Neural cell (in vitro differentiated cells): ENCODE results near the gene PLXNA4. TPM values are rescaled to one million over a fixed set of nuclear protein-coding genes. Genes with fewer than 3 reads are reported as not detected.

Source experiments
- H2AFZ ChIP-seq: fragments of 200-600, 300-800 bp; sonication (generic), shearing (Covaris generic); 2 replicates; pipeline ENCODE4 v1.6.0; 2014; ENCODE audit warnings: low read depth, mild to moderate bottlenecking, antibody characterized with exemption, low read length, moderate library complexity
- H3F3A ChIP-seq: fragments of 200-600 bp; shearing (Covaris generic); 2 replicates; pipeline ENCODE4 v1.6.1; 2016; ENCODE audit warnings: mild to moderate bottlenecking, moderate library complexity, mixed read lengths, antibody characterized with exemption, low read length; ENCODE audit not compliant: insufficient read depth, poor library complexity, severe bottlenecking
- H3K27ac ChIP-seq: fragments of 200-600, 300-800 bp; sonication (generic), shearing (Covaris generic); 2 replicates; pipeline ENCODE4 v1.5.1; 2014; ENCODE audit warnings: mild to moderate bottlenecking, low read length, moderate library complexity
- H3K27me3 ChIP-seq: fragments of 300-800, 200-600 bp; sonication (generic), shearing (Covaris generic); 2 replicates; pipeline ENCODE4 v1.6.0; 2014; ENCODE audit warnings: mild to moderate bottlenecking, low read depth, low read length, moderate library complexity; ENCODE audit not compliant: insufficient read depth
- H3K36me3 ChIP-seq: fragments of 300-800, 200-600 bp; sonication (generic), shearing (Covaris generic); 2 replicates; pipeline ENCODE4 v1.5.1; 2014; ENCODE audit warnings: mild to moderate bottlenecking, antibody characterized with exemption, low read length, moderate library complexity; ENCODE audit not compliant: insufficient read depth
- H3K4me2 ChIP-seq: fragments of 300-800, 200-600 bp; sonication (generic), shearing (Covaris generic); 2 replicates; pipeline ENCODE4 v1.6.0; 2014; ENCODE audit warnings: mild to moderate bottlenecking, low read length
- H3K4me3 ChIP-seq: fragments of 300-800, 200-600 bp; sonication (generic), shearing (Covaris generic); 2 replicates; pipeline ENCODE4 v1.5.1; 2014; ENCODE audit warnings: mild to moderate bottlenecking, low read length, moderate library complexity
- H3K79me2 ChIP-seq: fragments of 200-600 bp; shearing (Covaris generic); replicated peaks from 2 replicates; pipeline ENCODE4 v1.6.0; 2014; ENCODE audit warnings: mild to moderate bottlenecking, low read length, moderate library complexity; ENCODE audit not compliant: insufficient read depth
- H3K9ac ChIP-seq: fragments of 300-800, 200-600 bp; sonication (generic), shearing (Covaris generic); 2 replicates; pipeline ENCODE4 v1.6.1; 2016; ENCODE audit warnings: mild to moderate bottlenecking, low read length, mixed read lengths
- H3K9me2 ChIP-seq: fragments of 200-600 bp; shearing (Covaris generic); 2 replicates; pipeline ENCODE4 v1.6.1; 2016; ENCODE audit warnings: mild to moderate bottlenecking, low read length, mixed read lengths; ENCODE audit not compliant: insufficient read depth
- H3K9me3 ChIP-seq: fragments of 200-600, 300-800 bp; sonication (generic), shearing (Covaris generic); 2 replicates; pipeline ENCODE4 v1.6.1; 2016; ENCODE audit warnings: mild to moderate bottlenecking, mixed run types, low read length, moderate library complexity, mixed read lengths
- H4K20me1 ChIP-seq: fragments of 200-600 bp; shearing (Covaris generic); 2 replicates; pipeline ENCODE4 v1.6.1; 2016; ENCODE audit warnings: mild to moderate bottlenecking, mixed run types; ENCODE audit not compliant: insufficient read depth
- CTCF ChIP-seq: fragments of 450-650 bp; IDR thresholded peaks from 2 replicates; pipeline ENCODE4 v1.5.1; 2014; ENCODE audit warnings: antibody characterized with exemption, mild to moderate bottlenecking, moderate library complexity; ENCODE audit not compliant: poor library complexity, severe bottlenecking
- EP300 ChIP-seq: fragments of 450-650 bp; conservative IDR thresholded peaks from 2 replicates; pipeline ENCODE4 v1.6.1; 2014; ENCODE audit warnings: antibody characterized with exemption, mild to moderate bottlenecking, moderate library complexity; ENCODE audit not compliant: poor library complexity, severe bottlenecking
- EZH2 ChIP-seq: fragments of 200-600, 300-800 bp; shearing (Covaris generic), sonication (generic); IDR thresholded peaks from 2 replicates; pipeline ENCODE4 v1.6.1; 2014; ENCODE audit warnings: antibody characterized with exemption, low read length, borderline replicate concordance, mild to moderate bottlenecking; ENCODE audit not compliant: insufficient read depth, poor library complexity, severe bottlenecking
- MXI1 ChIP-seq: fragments of 450-650 bp; conservative IDR thresholded peaks from 2 replicates; pipeline ENCODE4 v1.6.1; 2014; ENCODE audit warnings: antibody characterized with exemption, mild to moderate bottlenecking; ENCODE audit not compliant: poor library complexity, severe bottlenecking
- POLR2AphosphoS5 ChIP-seq: IDR thresholded peaks from 2 replicates; pipeline ENCODE4 v1.6.1; 2012
- RAD21 ChIP-seq: fragments of 450-650 bp; conservative IDR thresholded peaks from 2 replicates; pipeline ENCODE4 v1.6.1; 2014; ENCODE audit warnings: antibody characterized with exemption, mild to moderate bottlenecking, moderate library complexity
- REST ChIP-seq: IDR thresholded peaks from 2 replicates; pipeline ENCODE4 v1.6.1; 2012; ENCODE audit warnings: borderline replicate concordance
- SMC3 ChIP-seq: fragments of 450-650 bp; conservative IDR thresholded peaks from 2 replicates; pipeline ENCODE4 v1.6.1; 2014; ENCODE audit warnings: antibody characterized with exemption, mild to moderate bottlenecking, moderate library complexity; ENCODE audit not compliant: poor library complexity
- TAF1 ChIP-seq: IDR thresholded peaks from 2 replicates; pipeline ENCODE4 v1.6.1; 2012; ENCODE audit warnings: low read depth
- polyA plus RNA-seq: library from polyadenylated mRNA; depleted of rRNA; stranded (reverse); fragments of >200 nt; gene quantifications from 2 replicates; pipeline ENCODE4 v1.2.3, GENCODE V29; 2014

PLXNA4 gene
- polyA plus RNA-seq, 1 donor from 2014 or later = 7.2 TPM

- TF ChIP-seq MXI1 (no peak), RAD21 (no peak), POLR2AphosphoS5 (no peak), EZH2 (no peak), TAF1 (no peak), EP300 (no peak), SMC3 (no peak), REST (no peak), CTCF (no peak)
Measured at GRCh38 chr7:132354527-132354926, 221.7 kb downstream of the PLXNA4 start.

GRCh38 chr7:132353936-132354335 is 222.3 kb downstream of the PLXNA4 start:
- Histone ChIP-seq H3K9ac (no peak overlapping the region), H3K4me2 (no peak overlapping the region), H2AFZ (no peak overlapping the region), H3K27me3 (no peaks in the 10 kb centered on the region), H3K36me3 (no peaks in the 10 kb centered on the region), H3K27ac (no peak overlapping the region), H3K9me2 (no peaks in the 10 kb centered on the region), H4K20me1 (no peaks in the 10 kb centered on the region), H3K4me3 (no peak overlapping the region), H3F3A (no peaks in the 10 kb centered on the region), H3K9me3 (no peaks in the 10 kb centered on the region), H3K79me2 (no peaks in the 10 kb centered on the region)
- TF ChIP-seq RAD21 (no peak), MXI1 (no peak), REST (no peak), CTCF (no peak)

More at GRCh38 chr7:132354527-132354926, 221.7 kb downstream of the PLXNA4 start:
- Histone ChIP-seq H3K36me3 (no peaks in the 10 kb centered on the region), H3K9ac (no peak overlapping the region), H3K79me2 (no peaks in the 10 kb centered on the region), H3K4me3 (no peak overlapping the region), H3K9me2 (no peaks in the 10 kb centered on the region), H3F3A (no peaks in the 10 kb centered on the region), H3K9me3 (no peaks in the 10 kb centered on the region), H4K20me1 (no peaks in the 10 kb centered on the region), H3K27ac (no peak overlapping the region), H2AFZ (no peak overlapping the region), H3K4me2 (no peak overlapping the region), H3K27me3 (no peaks in the 10 kb centered on the region)
